HepG2 (cell line): Measurements from ENCODE around the gene MRPS5. TPM values are rescaled to one million over a fixed set of nuclear protein-coding genes. Genes with fewer than 3 reads are reported as not detected.

ENCODE experiments used
- EHMT2 ChIP-seq: fragments of 200-600 bp; sonication (generic); IDR thresholded peaks from 2 replicates; pipeline ENCODE4 v1.7.0; 2017; ENCODE audit warnings: antibody characterized with exemption, low read depth, low read length, borderline replicate concordance
- ELK4 ChIP-seq: sonication (generic); formaldehyde crosslinking; IDR thresholded peaks from 2 replicates; pipeline ENCODE4 v1.9.0; 2021; ENCODE audit warnings: missing genetic modification reagents, borderline replicate concordance
- EZH2 ChIP-seq: conservative IDR thresholded peaks from 2 replicates; pipeline ENCODE4 v1.6.1; 2012; ENCODE audit warnings: mild to moderate bottlenecking, low read depth, low read length, moderate library complexity
- KLF11 ChIP-seq: IDR thresholded peaks from 2 replicates; pipeline ENCODE4 v1.6.1; 2016; ENCODE audit warnings: missing compliant biosample characterization
- NFAT5 ChIP-seq: sonication (generic); formaldehyde crosslinking; IDR thresholded peaks from 2 replicates; pipeline ENCODE4 v1.4.0; 2020; ENCODE audit warnings: missing genetic modification reagents
- NFKB2 ChIP-seq: sonication (generic); formaldehyde crosslinking; IDR thresholded peaks from 2 replicates; pipeline ENCODE4 v1.4.0; 2020; ENCODE audit warnings: missing genetic modification reagents, borderline replicate concordance
- SMAD9 ChIP-seq: sonication (generic); formaldehyde crosslinking; IDR thresholded peaks from 2 replicates; pipeline ENCODE4 v1.5.1; 2020; ENCODE audit warnings: mild to moderate bottlenecking, missing genetic modification reagents
- SRSF1 ChIP-seq: fragments of 200-400 bp; formaldehyde crosslinking; optimal IDR thresholded peaks from 2 replicates; pipeline ENCODE3; 2017; ENCODE audit warnings: mild to moderate bottlenecking, low read depth, low read length, moderate library complexity
- TFAP4 ChIP-seq: sonication (generic); IDR thresholded peaks from 2 replicates; pipeline ENCODE4 v1.6.1; 2016; ENCODE audit warnings: low read depth, borderline replicate concordance
- ZNF142 ChIP-seq: sonication (generic); formaldehyde crosslinking; IDR thresholded peaks from 2 replicates; pipeline ENCODE4 v1.4.0; 2020; ENCODE audit warnings: missing genetic modification reagents
- ZNF329 ChIP-seq: sonication (generic); formaldehyde crosslinking; IDR thresholded peaks from 2 replicates; pipeline ENCODE4 v1.9.0; 2021; ENCODE audit warnings: low read depth, mild to moderate bottlenecking, missing genetic modification reagents
- ZNF543 ChIP-seq: sonication (generic); formaldehyde crosslinking; IDR thresholded peaks from 2 replicates; pipeline ENCODE4 v1.4.0; 2020; ENCODE audit warnings: mild to moderate bottlenecking, missing genetic modification reagents
- ZUFSP ChIP-seq: sonication (generic); formaldehyde crosslinking; IDR thresholded peaks from 2 replicates; pipeline ENCODE4 v1.9.0; 2021; ENCODE audit warnings: missing genetic modification reagents, mild to moderate bottlenecking, borderline replicate concordance
- polyA plus RNA-seq, 8 experiments: library from polyadenylated mRNA; depleted of rRNA in 3 of 8; stranded (reverse) in 7 of 8; unstranded in 1 of 8; fragments of >200 nt; fragmentation: Illumina TruSeq in 4 of 8; extraction: Trizol in 4 of 8; gene quantifications; 2 replicates each; pipeline versions ENCODE4 v1.2.1 to v1.2.3, GENCODE V29; 2011 to 2016; ENCODE audit warnings: low read depth in 4 of 8, missing spikeins in 1 of 8, mixed read lengths in 1 of 8; ENCODE audit not compliant: insufficient read depth in 1 of 8
- total RNA-seq, 5 experiments: library from RNA; depleted of rRNA; stranded (reverse); fragments of >200 nt; fragmentation: Illumina TruSeq; extraction: Trizol; gene quantifications; 2 replicates each; pipeline ENCODE4 v1.2.3, GENCODE V29; 2016; ENCODE audit warnings: low read depth in 1 of 5

The MRPS5 gene
- total and polyA plus RNA-seq, 2 of the 13 experiments (the other 11 are each of a cell fraction or from before 2014, with no cell fraction given) = 98.8 to 134 TPM

- 0 out of 2 replicates have a peak, but pooled peaks have one; percentile 11 for TF ChIP-seq ZNF543 (CRISPR knock-in tag)
- no peak for TF ChIP-seq EHMT2
- TF ChIP-seq ZNF142 (CRISPR knock-in tag) = no peak; the same call in 1 of the 2 replicates
- TF ChIP-seq ZUFSP = no peak
- no peak for TF ChIP-seq ZNF329
- TF ChIP-seq NFAT5 (CRISPR knock-in tag) = no peak
- TF ChIP-seq NFKB2 (CRISPR knock-in tag) = no peak; the same call in 1 of the 2 replicates
- TF ChIP-seq TFAP4 = no peak
- TF ChIP-seq SRSF1 = no peak
- TF ChIP-seq ELK4 = no peak
- no peak for TF ChIP-seq EZH2
- TF ChIP-seq KLF11 (CRISPR knock-in tag) = no peak
- TF ChIP-seq SMAD9 (CRISPR knock-in tag) = no peak
Observed at GRCh38 chr2:95158891-95159619, 37.4 kb upstream of the MRPS5 start (continued).
